DMS153 treated with DMSO at 0.1 percent for 48 hours (cell line): ENCODE measurements around the gene MX2.

Experiments
- DNase-seq: peaks from one replicate; lab custom pipeline; 2025; ENCODE audit not compliant: unreplicated experiment; lab: John Stamatoyannopoulos, UW

Gene MX2

GRCh38 chr21:41363370-41364270, 1.8 kb downstream of the MX2 start:
- no peak for DNase-seq

GRCh38 chr21:41364308-41364707, 2.5 kb downstream of the MX2 start:
- DNase-seq = no peak

DNA sequence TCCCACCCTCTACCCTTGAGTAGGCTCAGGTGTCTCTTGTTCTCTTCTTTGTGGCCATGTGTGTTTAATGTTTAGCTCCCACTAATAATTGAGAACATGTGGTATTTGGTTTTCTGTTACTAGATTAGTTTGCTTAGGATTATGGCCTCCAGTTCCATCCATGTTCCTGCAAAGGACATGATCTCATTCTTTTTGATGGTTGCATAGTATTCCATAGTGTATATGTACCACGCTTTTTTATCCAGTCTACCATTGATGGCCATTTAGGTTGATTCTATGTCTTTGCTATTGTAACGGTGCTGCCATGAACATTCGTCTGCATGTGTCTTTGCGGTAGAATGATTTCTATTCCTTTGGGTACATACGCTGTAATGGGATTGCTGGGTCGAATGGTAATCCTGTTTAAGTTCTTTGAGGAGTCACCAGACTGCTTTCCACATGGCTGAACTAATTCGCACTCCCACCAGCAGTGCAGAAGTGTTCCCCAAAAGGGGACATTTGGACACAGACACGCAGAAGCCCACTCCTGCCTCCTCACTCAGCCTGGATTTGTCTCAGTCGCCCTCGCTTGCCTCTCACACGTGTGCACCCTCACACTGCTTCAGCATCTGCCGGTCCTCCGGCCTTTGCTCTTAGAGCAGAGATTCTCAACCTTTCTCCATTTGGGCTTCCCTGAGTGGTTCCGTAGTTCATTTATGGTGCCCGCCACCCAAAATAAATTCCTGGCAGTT, 3.7 kb downstream of the MX2 start:
- no peak for DNase-seq

DNA sequence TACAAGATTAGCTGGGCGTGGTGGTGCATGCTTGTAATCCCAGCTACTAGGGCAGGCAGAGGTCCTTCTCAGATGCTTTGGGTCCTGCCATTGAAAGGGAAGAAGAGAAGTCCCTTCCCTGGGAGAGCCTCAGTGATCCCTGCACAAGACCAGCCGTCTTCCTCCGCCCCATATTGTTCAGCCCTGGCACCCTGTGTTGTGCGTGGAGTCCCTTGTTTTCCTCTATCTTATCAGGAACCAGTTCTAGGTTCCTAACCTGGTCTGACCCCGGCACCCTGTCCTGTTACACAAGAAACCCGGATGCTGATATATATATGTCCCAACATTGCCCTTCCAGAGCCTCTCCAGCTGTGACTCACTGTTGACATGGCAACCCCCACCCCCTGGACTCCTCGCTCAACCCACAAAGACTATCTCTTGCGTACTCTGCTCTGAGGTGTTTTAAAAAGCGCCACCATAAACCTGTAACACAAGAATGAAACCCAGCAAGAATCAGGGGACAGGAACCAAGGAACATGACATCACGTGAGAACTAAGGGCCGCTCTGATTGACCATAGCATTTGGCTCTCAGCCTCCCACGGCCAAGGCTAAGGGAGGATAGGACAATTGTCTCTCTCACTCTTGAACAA, 4.8 kb downstream of the MX2 start:
- no peak for DNase-seq

GRCh38 chr21:41367301-41367944, 5.6 kb downstream of the MX2 start:
- no peak for DNase-seq

DNA sequence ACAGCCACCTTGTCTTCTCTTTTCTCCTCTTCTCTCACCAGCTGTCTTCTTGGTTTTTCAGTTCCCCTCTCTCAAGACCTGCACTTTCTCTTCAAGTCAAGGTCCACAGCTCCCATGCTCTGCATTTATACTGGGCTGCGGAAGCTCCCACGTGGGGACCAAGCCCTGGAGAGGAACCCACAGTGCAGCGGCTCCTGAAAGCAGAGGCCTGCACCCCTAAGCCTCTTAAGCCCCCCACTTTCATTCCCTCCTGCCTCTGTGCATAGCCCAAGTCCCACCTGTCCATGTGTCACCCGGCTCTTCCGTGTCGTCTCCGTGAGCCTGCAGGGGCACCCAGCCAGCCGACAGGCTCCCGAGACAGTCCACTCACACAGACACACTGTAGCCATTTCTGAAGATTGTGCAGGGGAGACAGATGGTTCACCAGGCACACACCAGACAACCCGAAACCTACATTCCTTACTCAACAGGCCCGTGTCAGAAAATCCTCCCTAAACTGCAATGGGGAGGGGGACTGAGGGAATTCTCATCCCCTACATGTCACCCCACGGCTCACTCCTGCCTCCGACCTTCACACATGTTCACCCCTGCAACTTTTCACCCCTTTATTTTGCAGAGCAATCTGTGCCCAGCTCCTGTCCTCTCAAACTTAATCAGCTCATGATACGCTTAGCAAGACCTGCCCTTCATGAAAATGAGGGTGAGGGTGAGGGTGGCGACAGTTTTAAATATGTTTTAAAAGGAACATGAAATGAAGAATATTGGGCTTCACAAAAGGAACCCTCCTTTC, 6.3 kb downstream of the MX2 start:
- DNase-seq = no peak

- no peak for DNase-seq
These were observed 6.9 kb downstream of the MX2 start for GRCh38 chr21:41368735-41369104.

DNA sequence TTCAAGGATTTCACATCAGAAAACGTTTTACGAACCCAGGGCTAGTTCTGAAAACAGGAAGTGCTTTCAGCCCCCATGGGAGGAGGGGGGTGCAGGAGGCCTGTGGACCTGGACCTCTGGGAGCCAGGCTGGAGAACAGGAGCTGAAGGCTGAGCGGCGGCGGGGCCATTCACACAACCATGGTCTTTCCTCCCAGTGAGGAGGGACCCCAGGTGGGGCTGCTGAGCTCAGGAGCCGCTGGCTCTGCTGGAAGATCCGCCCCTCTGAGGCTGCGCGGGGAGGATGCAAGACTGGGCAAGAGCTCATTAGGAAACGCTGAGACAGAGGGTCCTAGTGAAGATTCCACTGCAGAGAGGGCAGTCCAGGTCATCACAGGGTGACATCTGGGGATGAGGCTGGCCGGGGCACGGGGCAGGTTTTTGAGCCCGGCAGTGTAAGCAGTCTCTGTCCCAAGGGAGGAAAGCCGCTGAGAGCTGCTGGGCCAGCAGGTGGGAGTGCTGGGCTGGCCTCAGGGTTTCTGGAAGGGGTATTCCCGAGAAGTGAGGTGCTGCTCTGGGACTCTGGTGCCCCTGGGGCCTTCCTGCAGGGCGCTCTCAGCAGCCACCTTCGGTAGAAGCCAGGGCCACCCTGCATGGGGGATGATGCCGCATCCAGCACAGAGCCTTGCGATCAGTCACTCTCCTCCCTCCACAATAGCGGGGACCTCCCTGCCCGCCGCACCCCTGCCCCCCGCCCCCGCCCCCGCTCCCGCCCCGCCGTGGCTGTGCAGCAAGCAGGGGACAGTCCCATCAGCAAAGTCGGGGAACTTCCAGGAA, 7.5 kb downstream of the MX2 start:
- DNase-seq = no peak

GRCh38 chr21:41369920-41370839, 8.4 kb downstream of the MX2 start:
- DNase-seq = no peak

DNA sequence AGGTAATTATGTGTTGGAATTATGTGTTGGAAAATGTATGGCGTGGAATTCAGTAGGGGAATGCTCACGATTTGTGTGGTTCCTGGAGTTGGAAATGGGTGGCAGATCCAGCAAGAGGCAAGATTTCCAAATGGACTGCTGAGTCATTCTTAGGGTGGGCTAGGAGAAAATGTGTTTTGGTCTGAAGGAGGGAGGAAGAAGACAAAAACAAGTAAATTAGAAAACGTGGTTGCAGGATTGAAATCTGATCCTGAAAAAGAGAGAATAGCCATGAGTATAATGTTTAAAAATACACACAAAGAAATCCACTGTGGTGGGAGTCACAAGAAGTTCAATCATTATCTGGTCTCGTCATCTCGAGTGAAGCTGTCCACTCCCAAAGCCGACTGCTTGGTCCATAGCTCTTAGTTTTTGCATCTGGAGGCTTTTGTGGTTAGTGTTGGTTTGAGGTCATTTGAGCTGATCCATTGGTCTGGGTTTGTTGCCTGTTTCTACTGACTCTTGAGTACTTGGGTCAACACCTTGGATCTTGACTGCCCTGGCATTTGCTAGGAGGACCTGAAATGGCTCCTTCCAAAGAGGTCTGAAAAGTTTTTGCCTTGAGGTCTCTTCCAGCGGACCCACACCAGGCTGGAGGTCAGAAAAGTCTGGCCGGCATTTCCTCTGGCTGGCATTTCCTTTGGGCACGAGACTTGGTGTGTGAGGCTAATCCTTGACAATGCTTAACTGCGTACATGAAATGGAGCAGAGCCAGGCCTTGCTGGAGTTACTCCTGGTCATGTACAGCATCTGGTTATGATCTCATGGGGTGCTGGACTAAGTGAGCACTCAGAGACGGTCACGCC, 9.2 kb downstream of the MX2 start:
- no peak for DNase-seq

DNA sequence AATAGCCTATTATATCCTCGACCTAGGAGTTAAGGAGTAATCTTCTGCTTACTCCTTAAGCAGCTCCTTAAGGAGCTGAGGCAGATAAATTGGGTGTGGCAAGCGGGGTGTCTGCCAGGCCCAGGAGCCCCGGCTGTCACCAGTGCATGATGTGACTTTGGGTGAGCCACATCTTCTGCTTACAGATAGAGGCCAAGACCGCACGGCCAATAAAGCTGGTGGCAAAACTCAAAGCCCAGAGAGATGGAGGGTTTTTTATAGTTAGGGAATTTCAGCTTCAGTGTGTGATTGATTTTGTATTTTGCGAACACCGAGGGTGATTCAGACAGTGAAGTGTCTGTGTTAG, 9.8 kb downstream of the MX2 start:
- DNase-seq = no peak

GRCh38 chr21:41373253-41373652, 11.4 kb downstream of the MX2 start:
- DNase-seq = no peak

DNA sequence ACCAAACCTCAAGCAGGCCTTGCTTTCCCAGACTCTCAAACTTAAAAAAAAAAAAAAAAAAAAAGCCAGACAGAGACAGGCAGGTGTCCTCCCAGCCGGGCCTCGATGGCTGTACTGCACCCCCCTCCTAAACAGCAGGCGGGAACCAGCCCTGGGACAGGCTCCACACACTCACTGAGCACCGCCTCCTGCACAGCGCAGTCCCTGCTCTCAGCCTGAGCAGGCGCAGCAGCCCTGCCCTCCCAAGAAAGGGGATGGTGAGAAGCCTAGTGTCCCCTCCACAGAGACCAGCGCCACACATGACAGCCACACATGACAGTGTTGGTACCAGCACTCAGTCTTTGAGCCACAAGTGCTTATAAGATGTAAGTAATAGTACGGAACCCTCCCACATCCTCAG, 11.9 kb downstream of the MX2 start:
- no peak for DNase-seq

- DNase-seq = no peak
These were observed 12.4 kb downstream of the MX2 start for GRCh38 chr21:41374177-41374712.

GRCh38 chr21:41374867-41375533, 13.2 kb downstream of the MX2 start:
- DNase-seq = no peak

DNA sequence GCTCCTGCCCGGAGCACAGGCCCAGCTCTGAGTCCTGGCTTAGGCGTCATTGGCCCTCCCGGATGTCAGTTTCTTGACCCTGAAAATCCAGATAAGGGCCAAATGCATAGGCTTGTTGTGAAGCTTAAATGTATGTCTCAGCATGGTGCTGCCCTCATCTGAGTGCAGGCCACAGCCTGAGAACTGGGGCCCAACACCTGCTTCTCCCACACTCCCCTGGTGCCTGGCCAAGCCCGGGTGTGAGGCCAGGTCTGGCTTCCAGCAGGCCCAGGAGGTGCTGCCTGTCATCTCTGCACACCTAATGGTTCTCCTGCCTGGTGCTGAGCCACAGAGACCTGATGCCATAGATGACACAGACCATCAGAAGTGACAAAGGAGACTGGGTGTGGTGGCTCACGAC, 14.0 kb downstream of the MX2 start:
- DNase-seq = no peak

DNA sequence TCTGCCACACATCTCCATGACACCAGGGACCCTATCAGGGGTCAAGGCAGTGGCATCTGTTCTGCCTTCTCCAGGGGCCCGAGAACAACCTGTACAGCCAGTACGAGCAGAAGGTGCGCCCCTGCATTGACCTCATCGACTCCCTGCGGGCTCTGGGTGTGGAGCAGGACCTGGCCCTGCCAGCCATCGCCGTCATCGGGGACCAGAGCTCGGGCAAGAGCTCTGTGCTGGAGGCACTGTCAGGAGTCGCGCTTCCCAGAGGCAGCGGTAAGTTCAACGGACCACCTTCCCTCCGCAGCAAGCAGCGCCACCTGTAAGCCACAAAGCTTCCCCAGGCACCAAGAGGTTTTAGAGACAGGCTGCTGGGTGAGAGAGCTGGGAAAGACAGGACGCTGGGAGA, 15.9 kb downstream of the MX2 start:
- DNase-seq = no peak
